SU-DHL-6 (cell line): ENCODE results near the gene RASD1.

Experiments
- CTCF ChIP-seq: fragments of 200-600 bp; sonication (generic); IDR thresholded peaks from one replicate; pipeline ENCODE4 v1.5.1; 2017; ENCODE audit warnings: antibody characterized with exemption, mild to moderate bottlenecking, low read length, moderate library complexity; ENCODE audit not compliant: insufficient read depth, poor library complexity, severe bottlenecking
- EZH2phosphoT487 ChIP-seq: fragments of 200-600 bp; sonication (generic), shearing (Covaris generic); conservative IDR thresholded peaks from 2 replicates; pipeline ENCODE4 v1.6.1; 2018; ENCODE audit warnings: mild to moderate bottlenecking, antibody characterized with exemption, low read length, moderate library complexity, mixed read lengths

GRCh38 chr17:17494499-17494869 lies 1.7 kb downstream of the RASD1 start:
- TF ChIP-seq CTCF: no peak
- TF ChIP-seq EZH2phosphoT487: no peak
